ENCODE measurements around the gene NFKB1.
A peak's percentile ranks its signal among the peaks of the same experiment; 100 is the strongest.

NFKB1 gene

DNA sequence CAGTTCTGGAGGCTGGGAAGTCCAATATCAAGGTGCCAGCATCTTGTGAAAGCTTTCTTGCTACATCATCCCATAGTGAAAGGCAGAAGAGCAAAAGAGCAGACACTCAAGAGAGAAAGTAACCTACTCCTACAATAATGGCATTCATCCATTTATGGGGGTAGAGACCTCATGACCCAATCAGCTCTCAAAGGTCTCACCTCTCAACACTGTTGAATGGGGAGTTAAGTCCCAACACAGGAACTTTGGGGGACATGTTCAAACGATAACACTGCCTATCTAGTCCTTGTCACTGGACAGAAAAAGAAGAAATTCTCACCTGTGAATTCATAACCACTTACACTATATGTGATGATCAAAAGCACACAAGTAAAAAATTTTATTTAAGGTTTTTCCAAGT, 6.6 kb upstream of the NFKB1 start:
- no peak for DNase-seq (ENCODE audit: low read depth, low spot score)
- H3K4me3 ChIP-seq (ENCODE audit: low read depth, low read length), result no peak overlapping the region
- in situ Hi-C loops (cut with HindIII; ENCODE audit: low sequenced_read_pairs), result no loop called here
- TF ChIP-seq, protein P1, sequence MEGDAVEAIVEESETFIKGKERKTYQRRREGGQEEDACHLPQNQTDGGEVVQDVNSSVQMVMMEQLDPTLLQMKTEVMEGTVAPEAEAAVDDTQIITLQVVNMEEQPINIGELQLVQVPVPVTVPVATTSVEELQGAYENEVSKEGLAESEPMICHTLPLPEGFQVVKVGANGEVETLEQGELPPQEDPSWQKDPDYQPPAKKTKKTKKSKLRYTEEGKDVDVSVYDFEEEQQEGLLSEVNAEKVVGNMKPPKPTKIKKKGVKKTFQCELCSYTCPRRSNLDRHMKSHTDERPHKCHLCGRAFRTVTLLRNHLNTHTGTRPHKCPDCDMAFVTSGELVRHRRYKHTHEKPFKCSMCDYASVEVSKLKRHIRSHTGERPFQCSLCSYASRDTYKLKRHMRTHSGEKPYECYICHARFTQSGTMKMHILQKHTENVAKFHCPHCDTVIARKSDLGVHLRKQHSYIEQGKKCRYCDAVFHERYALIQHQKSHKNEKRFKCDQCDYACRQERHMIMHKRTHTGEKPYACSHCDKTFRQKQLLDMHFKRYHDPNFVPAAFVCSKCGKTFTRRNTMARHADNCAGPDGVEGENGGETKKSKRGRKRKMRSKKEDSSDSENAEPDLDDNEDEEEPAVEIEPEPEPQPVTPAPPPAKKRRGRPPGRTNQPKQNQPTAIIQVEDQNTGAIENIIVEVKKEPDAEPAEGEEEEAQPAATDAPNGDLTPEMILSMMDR (IDR thresholded peaks at IDR 0.05; ENCODE audit: low read depth, low read length), result no peak

DNA sequence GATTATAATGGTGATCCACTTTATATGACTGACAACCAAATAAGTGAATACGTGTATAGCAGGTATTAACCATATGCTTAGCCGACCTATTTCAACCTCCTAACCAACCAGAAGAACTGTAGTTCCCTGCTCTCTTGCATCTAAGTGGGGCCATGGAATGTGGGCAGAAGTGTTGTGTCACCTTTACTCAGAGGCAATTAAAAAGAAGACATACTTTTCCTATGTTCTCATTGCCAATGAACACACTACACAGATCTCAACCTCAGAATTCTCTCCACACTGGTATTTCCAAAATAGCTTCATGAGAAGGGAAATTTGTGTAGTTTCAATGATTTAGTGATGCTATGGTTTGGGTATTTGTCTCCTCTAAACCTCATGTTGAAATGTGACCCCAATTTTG, 3.2 kb upstream of the NFKB1 start:
- no peak for DNase-seq (ENCODE audit: low read depth, low spot score)
- no peak overlapping the region for H3K4me3 ChIP-seq (ENCODE audit: low read depth, low read length)
- TF ChIP-seq, protein P1 (IDR thresholded peaks at IDR 0.05; ENCODE audit: low read depth, low read length), result no peak
- in situ Hi-C loops (cut with HindIII; ENCODE audit: low sequenced_read_pairs), result no loop called here

DNA sequence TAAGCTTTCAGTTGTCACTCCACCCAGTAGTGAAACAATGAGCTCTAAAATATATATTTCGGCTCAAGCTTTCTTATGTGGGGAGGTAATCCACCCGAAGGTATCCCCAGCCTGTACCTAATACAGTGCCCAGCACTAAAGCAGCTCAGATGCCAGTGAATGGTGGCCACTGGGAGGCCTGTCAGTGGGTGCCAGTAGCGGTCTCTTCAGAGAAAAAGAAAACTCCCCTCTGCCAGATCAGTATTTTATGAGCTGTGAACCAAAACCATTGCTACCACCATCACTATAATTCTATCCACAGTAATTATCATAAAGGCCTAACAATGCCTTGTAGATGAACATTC, 835 bp upstream of the NFKB1 start:
- peak overlapping the region; percentile 88 for H3K4me3 ChIP-seq (ENCODE audit: low read depth, low read length)
- in situ Hi-C loops (cut with HindIII; ENCODE audit: low sequenced_read_pairs), result no loop called here

DNA sequence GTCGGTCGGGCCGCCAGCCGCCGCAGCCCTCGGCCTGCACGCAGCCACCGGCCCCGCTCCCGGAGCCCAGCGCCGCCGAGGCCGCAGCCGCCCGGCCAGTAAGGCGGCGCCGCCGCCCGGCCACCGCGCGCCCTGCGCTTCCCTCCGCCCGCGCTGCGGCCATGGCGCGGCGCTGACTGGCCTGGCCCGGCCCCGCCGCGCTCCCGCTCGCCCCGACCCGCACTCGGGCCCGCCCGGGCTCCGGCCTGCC, 213 bp downstream of the NFKB1 start:
- TF ChIP-seq, protein P1 (IDR thresholded peaks at IDR 0.05; ENCODE audit: low read depth, low read length), result no peak
- in situ Hi-C loops (cut with HindIII; ENCODE audit: low sequenced_read_pairs), result no loop called here
- DNase-seq (ENCODE audit: low read depth, low spot score), result no peak
- H3K4me3 ChIP-seq (ENCODE audit: low read depth, low read length), result peak overlapping the region; percentile 88

More for the DNA sequence above, 835 bp upstream of the NFKB1 start:
- no peak for DNase-seq (ENCODE audit: low read depth, low spot score)
- TF ChIP-seq, protein P1 (IDR thresholded peaks at IDR 0.05; ENCODE audit: low read depth, low read length), result no peak

GRCh38 chr4:102502543-102502818, 1.3 kb downstream of the NFKB1 start:
- TF ChIP-seq, protein P1 (IDR thresholded peaks at IDR 0.05; ENCODE audit: low read depth, low read length), result no peak
- peak overlapping the region; percentile 88 for H3K4me3 ChIP-seq (ENCODE audit: low read depth, low read length)
- in situ Hi-C loops (cut with HindIII; ENCODE audit: low sequenced_read_pairs), result no loop called here
- no peak for DNase-seq (ENCODE audit: low read depth, low spot score)

DNA sequence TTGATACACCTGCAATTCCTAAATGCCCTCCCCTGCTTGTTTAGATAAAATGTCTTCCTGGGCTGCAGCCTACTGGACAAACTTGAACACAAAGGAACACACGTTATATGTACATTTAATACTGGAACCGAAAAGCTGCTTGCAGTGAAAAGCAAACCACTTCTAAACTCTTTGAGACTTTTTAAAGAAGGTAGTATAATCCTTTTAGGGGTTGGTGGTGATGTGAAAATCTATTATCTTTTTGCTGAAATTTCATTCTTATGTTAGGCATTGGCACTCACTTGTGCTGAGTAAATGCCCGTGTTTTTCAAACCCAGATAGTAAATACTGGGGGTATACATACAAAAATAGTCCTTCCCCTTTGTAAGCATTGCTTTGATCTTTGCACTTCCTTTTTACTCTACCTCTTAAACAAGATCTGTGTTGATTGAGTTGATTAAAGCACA, 2.2 kb downstream of the NFKB1 start:
- in situ Hi-C loops (cut with HindIII; ENCODE audit: low sequenced_read_pairs), result no loop called here
- TF ChIP-seq, protein P1 (IDR thresholded peaks at IDR 0.05; ENCODE audit: low read depth, low read length), result no peak
- H3K4me3 ChIP-seq (ENCODE audit: low read depth, low read length), result no peak overlapping the region
- no peak for DNase-seq (ENCODE audit: low read depth, low spot score)
